ENCODE data around the gene CTDSPL2. TPM values are rescaled to one million over a fixed set of nuclear protein-coding genes. Genes with fewer than 3 reads are reported as not detected.
A peak's percentile ranks its signal among the peaks of the same experiment; 100 is the strongest.

The CTDSPL2 gene
- total and polyA plus RNA-seq, 2 of the 4 experiments (the other 2 are of a cell fraction), result 17.3 to 47.3 TPM

DNA sequence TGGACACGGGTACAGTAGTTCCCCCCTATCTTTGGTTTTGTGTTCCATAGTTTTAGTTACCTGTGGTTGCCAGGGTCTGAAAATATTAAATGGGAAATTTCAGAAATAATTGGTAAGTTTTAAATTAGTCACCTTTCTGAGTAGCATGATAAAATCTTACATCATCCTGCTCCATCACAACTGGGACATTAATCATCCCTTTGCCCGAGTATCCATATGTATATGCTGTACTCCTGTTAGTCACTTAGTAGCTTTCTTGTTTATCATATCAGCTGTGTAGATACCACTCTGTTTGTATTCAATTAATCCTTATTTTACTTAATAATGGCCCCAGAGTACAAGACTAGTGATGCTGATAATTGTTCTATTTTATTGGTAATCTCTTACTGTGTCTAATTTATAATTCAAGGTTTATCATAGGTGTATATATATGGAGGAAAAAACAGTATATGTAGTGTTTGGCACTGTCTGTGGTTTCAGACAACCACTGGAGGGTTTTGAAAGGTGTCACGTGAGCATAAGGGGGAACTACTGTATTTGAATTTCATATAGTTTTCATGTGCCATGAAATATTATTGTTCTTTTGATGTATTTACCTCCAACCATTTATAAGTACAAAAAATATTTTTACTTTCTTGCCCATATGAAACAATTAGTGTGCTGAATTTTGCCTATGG is 41.4 kb downstream of the CTDSPL2 start:
- TF ChIP-seq CEBPB (IDR thresholded peaks at IDR 0.05; ENCODE audit: low read depth, low read length) (peak; percentile 66), BHLHE40 (IDR thresholded peaks at IDR 0.05; ENCODE audit: low read depth, low read length) (no peak), FOS (IDR thresholded peaks at IDR 0.05; ENCODE audit: low read depth, low read length) (0 out of 2 replicates have a peak, but pooled peaks have one; percentile 28), RCOR1 (IDR thresholded peaks at IDR 0.05; ENCODE audit: insufficient replicate concordance, low read length) (no peak)
- no peaks in the 10 kb centered on the region for H3K9me3 ChIP-seq (ENCODE audit: control insufficient read depth, insufficient read depth, low read length)
- peak overlapping the region; percentile 19 for H3K14ac ChIP-seq (replicated peaks; ENCODE audit: low read depth, low read length)
- no TSS peak for BruUV-seq (replicated peaks)
- H3K27ac ChIP-seq (ENCODE audit: insufficient read depth, low read length), result no peak overlapping the region
- no peak overlapping the region for H2AFZ ChIP-seq (replicated peaks; ENCODE audit: low read length, poor library complexity)
- H2AK5ac ChIP-seq (ENCODE audit: low read depth, low read length), result no peak overlapping the region
- no peak overlapping the region for H2BK15ac ChIP-seq (ENCODE audit: low read depth, low read length)
- ChIA-PET POLR2A (ENCODE audit: unreplicated experiment) (no interaction called here), CTCF (interaction anchor here (0.6 to 0.7 kb wide), 2 partner anchors 42 to 72 kb away, joined by 3 read pairs; partner anchors contain the start of gene CTDSPL2)
- H3K4me1 ChIP-seq (ENCODE audit: control insufficient read depth, insufficient read depth, low read length), result no peaks in the 10 kb centered on the region; the same call in 1 of the 2 replicates
- no CpG with 5 or more reads among the region's 3 CpGs for WGBS, 2 experiments (ENCODE audit: extremely low coverage in 2 of 2, insufficient read length in 1 of 2)
- H3K9me1 ChIP-seq (ENCODE audit: insufficient read depth, low read length), result peaks cover 8% of the 10 kb centered on the region; the same call in 1 of the 2 replicates
- H3K4me3 ChIP-seq (ENCODE audit: insufficient read depth, low read depth, low read length), result no peak overlapping the region
- H4K5ac ChIP-seq (ENCODE audit: low read depth, low read length), result no peak overlapping the region
- no peak overlapping the region; the same call in 1 of the 2 replicates for H3K23ac ChIP-seq (ENCODE audit: low read depth, low read length)
- H3K36me3 ChIP-seq (ENCODE audit: control insufficient read depth, insufficient read depth, low read length), result peaks cover 7% of the 10 kb centered on the region
- no peak overlapping the region for H2AK9ac ChIP-seq (replicated peaks; ENCODE audit: low read depth, low read length, poor library complexity)
- H3K56ac ChIP-seq (ENCODE audit: extremely low read depth, insufficient read depth, low read length), result no peak overlapping the region
- peaks cover 25 to 52% of the 10 kb centered on the region in 2 experiments for H3K79me1 ChIP-seq (ENCODE audit: low read depth in 1 of 2, low read length in 2 of 2)
- no peak overlapping the region for H2BK5ac ChIP-seq (ENCODE audit: low read depth, low read length, poor library complexity, severe bottlenecking)
- in situ Hi-C loops (cut with MboI; ENCODE audit: low sequenced_read_pairs), result no loop called here
- no peak overlapping the region for H2BK120ac ChIP-seq (ENCODE audit: low read depth, low read length)
- H2BK20ac ChIP-seq (ENCODE audit: low read depth, low read length), result no peak overlapping the region
- peak; percentile 83 for DNase-seq
- peak; percentile 61 for ATAC-seq (ENCODE audit: low read depth)
- no peak overlapping the region for H4K91ac ChIP-seq (ENCODE audit: insufficient read depth, low read depth, low read length)
- peaks cover 7% of the 10 kb centered on the region; the same call in 1 of the 2 replicates for H4K20me1 ChIP-seq (ENCODE audit: insufficient read depth, low read length)
- H3K9ac ChIP-seq (ENCODE audit: low read depth, low read length), result no peak overlapping the region
- H3K4ac ChIP-seq (ENCODE audit: low read depth, low read length), result no peak overlapping the region
- H3K18ac ChIP-seq (ENCODE audit: low read depth, low read length), result no peak overlapping the region
- dilution Hi-C loops (cut with HindIII; ENCODE audit: low sequenced_read_pairs, unreplicated experiment), result no loop called here
- H3K27me3 ChIP-seq (ENCODE audit: control insufficient read depth, insufficient read depth, low read length), result no peaks in the 10 kb centered on the region
- no peak overlapping the region for H4K8ac ChIP-seq (ENCODE audit: low read depth in 2 of 2, low read length in 2 of 2)
- intact Hi-C loops (cut with micrococcal nuclease), result no loop called here
- no peak overlapping the region for H3K4me2 ChIP-seq (ENCODE audit: low read depth, low read length)

Data from IMR-90 (cell line).